Thoracic aorta (tissue), 2 donors: ENCODE measurements around the gene FAM53A. TPM values are rescaled to one million over a fixed set of nuclear protein-coding genes. Genes with fewer than 3 reads are reported as not detected.

ENCODE experiments used
- ATAC-seq: fragments of 150-250 bp; one replicate; pipeline ENCODE4 v1.8.0; 2017; ENCODE audit warnings: low read depth; ENCODE audit not compliant: insufficient number of reproducible peaks, low FRiP score
- DNase-seq: peaks from one replicate; pipeline ENCODE4 v3.0.0-alpha.2; 2020; ENCODE audit warnings: low spot score
- H3K27ac ChIP-seq, 2 donors: fragments of 200-600 bp; sonication (generic); 1 replicate in 1 of 2; 2 replicates in 1 of 2; pipeline ENCODE4 v1.5.1; 2016; ENCODE audit warnings: mild to moderate bottlenecking in 2 of 2, moderate library complexity in 2 of 2
- H3K27me3 ChIP-seq: fragments of 200-600 bp; sonication (generic); replicated peaks from 2 replicates; pipeline ENCODE4 v1.6.0; 2016; ENCODE audit warnings: mild to moderate bottlenecking; ENCODE audit not compliant: insufficient read depth
- H3K36me3 ChIP-seq: fragments of 200-600 bp; sonication (generic); one replicate; pipeline ENCODE4 v1.5.1; 2016
- H3K4me1 ChIP-seq, 2 donors: fragments of 200-600 bp; sonication (generic); 1 replicate in 1 of 2; 2 replicates in 1 of 2; pipeline versions ENCODE4 v1.5.1 to v1.6.0; 2016; ENCODE audit warnings: low read depth in 2 of 2, mild to moderate bottlenecking in 1 of 2; ENCODE audit not compliant: control insufficient read depth in 1 of 2
- H3K4me3 ChIP-seq: fragments of 200-600 bp; sonication (generic); 2 replicates; pipeline ENCODE4 v1.5.1; 2016; ENCODE audit warnings: mild to moderate bottlenecking
- H3K9me3 ChIP-seq: fragments of 200-600 bp; sonication (generic); 2 replicates; pipeline ENCODE4 v1.5.1; 2016
- total RNA-seq, 2 donors: library from RNA; depleted of rRNA; stranded (reverse); fragments of >200 nt; gene quantifications; one replicate each; pipeline versions ENCODE4 v1.1.0 to v1.2.3, GENCODE V29; 2016
- TF ChIP-seq, protein P1 (sequence below): fragments of 200-600 bp; sonication (generic); IDR thresholded peaks from one replicate; pipeline ENCODE4 v1.5.1; 2019; ENCODE audit warnings: antibody characterized with exemption

FAM53A gene
- total RNA-seq, 2 donors from 2014 or later = 5.1 to 10.9 TPM

DNA sequence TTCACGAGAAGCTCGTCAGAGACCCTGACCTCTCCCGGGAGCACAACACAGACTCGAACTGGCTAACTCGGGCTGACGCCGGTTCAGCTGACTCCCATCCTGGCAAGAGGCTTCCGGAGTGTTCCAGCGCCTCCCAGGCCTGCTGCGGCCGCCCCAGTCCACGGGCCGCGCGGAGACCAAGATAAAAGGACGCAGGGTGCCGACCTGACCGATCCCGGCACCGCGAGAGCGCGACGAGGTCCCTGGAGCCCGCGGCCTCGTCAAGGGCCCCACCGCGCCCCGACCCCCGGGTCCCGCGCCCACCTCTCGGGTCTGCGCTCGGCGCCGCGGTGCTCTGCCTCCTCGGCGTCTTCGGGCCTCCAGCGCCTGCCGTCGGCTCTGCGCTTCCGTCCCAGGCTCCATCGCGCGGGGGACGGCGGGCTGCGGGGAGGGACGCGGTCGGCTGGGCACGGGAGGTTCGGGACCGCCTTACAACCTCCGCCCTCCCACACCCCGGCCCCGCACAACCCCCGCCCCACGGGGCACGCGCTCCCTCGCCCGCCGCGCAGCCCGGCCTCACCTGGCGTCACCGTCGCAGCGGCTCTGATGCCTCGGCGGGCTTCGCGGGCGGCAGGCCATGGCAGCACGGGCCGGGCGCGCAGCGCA, 27.6 kb upstream of the FAM53A start:
- Histone ChIP-seq H3K4me1 (peaks cover 10 to 27% of the 10 kb centered on the region in 2 donors), H3K36me3 (no peaks in the 10 kb centered on the region), H3K27me3 (no peaks in the 10 kb centered on the region), H3K27ac (peak overlapping the region; percentile 93 to 100), H3K9me3 (no peaks in the 10 kb centered on the region), H3K4me3 (peak overlapping the region; percentile 79)
- TF ChIP-seq, protein P1, sequence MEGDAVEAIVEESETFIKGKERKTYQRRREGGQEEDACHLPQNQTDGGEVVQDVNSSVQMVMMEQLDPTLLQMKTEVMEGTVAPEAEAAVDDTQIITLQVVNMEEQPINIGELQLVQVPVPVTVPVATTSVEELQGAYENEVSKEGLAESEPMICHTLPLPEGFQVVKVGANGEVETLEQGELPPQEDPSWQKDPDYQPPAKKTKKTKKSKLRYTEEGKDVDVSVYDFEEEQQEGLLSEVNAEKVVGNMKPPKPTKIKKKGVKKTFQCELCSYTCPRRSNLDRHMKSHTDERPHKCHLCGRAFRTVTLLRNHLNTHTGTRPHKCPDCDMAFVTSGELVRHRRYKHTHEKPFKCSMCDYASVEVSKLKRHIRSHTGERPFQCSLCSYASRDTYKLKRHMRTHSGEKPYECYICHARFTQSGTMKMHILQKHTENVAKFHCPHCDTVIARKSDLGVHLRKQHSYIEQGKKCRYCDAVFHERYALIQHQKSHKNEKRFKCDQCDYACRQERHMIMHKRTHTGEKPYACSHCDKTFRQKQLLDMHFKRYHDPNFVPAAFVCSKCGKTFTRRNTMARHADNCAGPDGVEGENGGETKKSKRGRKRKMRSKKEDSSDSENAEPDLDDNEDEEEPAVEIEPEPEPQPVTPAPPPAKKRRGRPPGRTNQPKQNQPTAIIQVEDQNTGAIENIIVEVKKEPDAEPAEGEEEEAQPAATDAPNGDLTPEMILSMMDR = no peak
- ATAC-seq = peak; percentile 13
- DNase-seq = no peak

DNA sequence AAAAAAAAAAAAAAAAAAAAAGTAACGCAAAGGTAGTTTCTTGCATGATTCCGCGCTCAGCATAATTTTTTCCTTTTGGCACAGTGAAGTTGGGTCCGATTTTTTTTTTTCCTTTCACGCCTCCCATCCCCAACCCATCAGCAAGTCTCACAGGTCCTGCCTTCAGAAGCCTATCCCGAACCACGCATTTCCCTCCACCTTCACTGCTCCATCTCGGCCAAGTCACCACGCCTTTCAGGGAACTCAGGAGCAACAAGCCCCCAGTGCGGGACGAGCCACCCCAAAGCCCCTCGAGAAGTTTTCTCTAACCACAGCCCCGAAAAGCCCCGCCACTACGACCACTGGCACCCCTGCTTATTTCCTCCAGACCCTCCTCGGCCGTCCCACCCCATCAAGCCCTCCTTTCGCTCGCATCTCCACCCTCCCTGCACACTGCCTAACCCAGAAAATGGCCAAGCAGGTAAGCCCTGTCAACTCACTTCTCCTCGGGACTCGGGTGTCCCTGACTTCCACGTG, 27.0 kb upstream of the FAM53A start:
- Histone ChIP-seq H3K36me3 (no peaks in the 10 kb centered on the region), H3K27me3 (no peaks in the 10 kb centered on the region), H3K4me1 (peaks cover 10 to 27% of the 10 kb centered on the region in 2 donors), H3K9me3 (no peaks in the 10 kb centered on the region), H3K4me3 (peak overlapping the region; percentile 79), H3K27ac (peak overlapping the region; percentile 93 to 100)
- ATAC-seq (no peak), DNase-seq (no peak)
- TF ChIP-seq, protein P1 = no peak

DNA sequence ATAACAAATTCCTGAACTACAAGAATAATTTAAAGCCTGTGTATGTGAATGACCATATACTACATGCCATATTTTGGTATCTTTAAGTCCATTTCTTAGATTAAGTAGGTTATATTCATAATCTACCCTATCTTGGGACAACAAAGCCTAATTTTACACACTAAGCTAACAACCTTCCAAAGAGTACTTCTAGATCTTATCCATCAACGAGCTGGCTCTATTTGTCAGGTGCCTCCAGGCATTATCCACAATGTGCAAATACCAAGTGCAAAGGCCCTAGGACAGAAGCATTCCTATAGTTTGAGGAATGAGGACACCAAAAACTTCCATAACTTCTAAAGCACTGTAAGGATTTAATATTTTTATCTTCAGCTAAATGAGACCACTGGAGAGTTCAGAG, 24.5 kb upstream of the FAM53A start:
- no peaks in the 10 kb centered on the region for H3K9me3 ChIP-seq
- H3K27ac ChIP-seq = no peak overlapping the region
- H3K4me1 ChIP-seq = peaks cover 8 to 24% of the 10 kb centered on the region in 2 donors
- TF ChIP-seq, protein P1 = no peak
- H3K36me3 ChIP-seq = no peaks in the 10 kb centered on the region
- DNase-seq (no peak), ATAC-seq (no peak)
- H3K4me3 ChIP-seq = no peak overlapping the region
- no peaks in the 10 kb centered on the region for H3K27me3 ChIP-seq

DNA sequence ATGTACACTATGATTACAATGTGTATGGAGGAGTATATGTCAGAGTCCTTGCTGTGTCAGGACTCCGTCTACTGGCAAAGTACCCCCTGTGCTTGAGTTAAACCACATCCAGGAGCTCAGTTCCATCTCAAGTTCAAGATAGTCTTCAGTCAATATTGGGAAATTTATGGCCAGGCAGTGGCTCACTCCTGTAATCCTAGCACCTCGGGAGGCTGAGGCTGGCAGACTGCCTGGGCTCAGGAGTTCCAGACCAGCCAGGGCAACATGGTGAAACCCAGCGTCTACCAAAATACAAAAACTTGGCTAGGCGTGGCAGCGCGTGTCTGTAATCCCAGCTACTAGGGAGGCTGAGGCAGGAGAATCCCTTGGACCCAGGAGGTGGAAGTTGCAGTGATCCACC, 22.2 kb upstream of the FAM53A start:
- no peaks in the 10 kb centered on the region for H3K36me3 ChIP-seq
- H3K4me3 ChIP-seq = no peak overlapping the region
- H3K27me3 ChIP-seq = no peaks in the 10 kb centered on the region
- H3K4me1 ChIP-seq = peaks cover 8 to 16% of the 10 kb centered on the region in 2 donors
- no peak for DNase-seq
- TF ChIP-seq, protein P1 = no peak
- H3K27ac ChIP-seq = no peak overlapping the region
- no peaks in the 10 kb centered on the region for H3K9me3 ChIP-seq
- no peak for ATAC-seq

DNA sequence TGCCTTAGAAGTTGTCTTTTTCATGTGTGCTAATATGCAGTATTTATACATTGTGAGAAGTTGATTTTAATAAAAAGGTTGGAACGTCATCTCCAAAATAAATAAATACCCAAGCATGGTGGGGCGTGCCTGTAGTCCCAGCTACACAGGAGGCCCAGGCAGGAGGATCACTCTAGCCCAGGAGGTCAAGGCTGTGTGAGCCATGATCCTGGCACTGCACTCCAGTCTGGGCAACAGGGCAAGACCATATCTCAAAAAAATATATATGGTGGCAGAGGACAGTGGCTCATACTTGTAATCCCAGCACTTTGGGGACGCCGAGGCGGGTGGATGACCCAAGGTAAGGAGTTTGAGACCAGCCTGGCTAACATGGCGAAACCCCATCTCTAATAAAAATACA, 21.6 kb upstream of the FAM53A start:
- TF ChIP-seq, protein P1 = no peak
- no peaks in the 10 kb centered on the region for H3K27me3 ChIP-seq
- peaks cover 3 to 10% of the 10 kb centered on the region in 2 donors for H3K4me1 ChIP-seq
- ATAC-seq (no peak), DNase-seq (no peak)
- no peaks in the 10 kb centered on the region for H3K9me3 ChIP-seq
- no peak overlapping the region for H3K4me3 ChIP-seq
- H3K27ac ChIP-seq = no peak overlapping the region
- H3K36me3 ChIP-seq = no peaks in the 10 kb centered on the region
